GM18498 (cell line): ENCODE measurements around the gene MKLN1.
A peak's percentile ranks its signal among the peaks of the same experiment; 100 is the strongest.
"Not testable (repeated sequence)": the region's sequence is repeated elsewhere in the genome, so short reads cannot be mapped to it uniquely, and the experiment has no call there.

Source experiments
- ATAC-seq: cut with Tn5 transposase; IDR thresholded peaks from one replicate; pipeline ENCODE4 v1.9.1; 2021; ENCODE audit warnings: mild to moderate bottlenecking, moderate library complexity; ENCODE audit not compliant: unreplicated experiment

Gene MKLN1

GRCh38 chr7:131307627-131308026 is 20.0 kb upstream of the MKLN1 start:
- ATAC-seq, result no peak

GRCh38 chr7:131312838-131313237 is 14.8 kb upstream of the MKLN1 start:
- ATAC-seq, result no peak

GRCh38 chr7:131320603-131321002 is 7.1 kb upstream of the MKLN1 start:
- no peak for ATAC-seq

GRCh38 chr7:131321656-131322055 is 6.0 kb upstream of the MKLN1 start:
- no peak for ATAC-seq

- ATAC-seq, result no peak
These were observed 5.6 kb upstream of the MKLN1 start for GRCh38 chr7:131322061-131322460.

GRCh38 chr7:131322861-131323260 is 4.8 kb upstream of the MKLN1 start:
- no peak for ATAC-seq

GRCh38 chr7:131325179-131325840 is 2.4 kb upstream of the MKLN1 start:
- no peak for ATAC-seq

- no peak for ATAC-seq
These were observed 1.1 kb upstream of the MKLN1 start for GRCh38 chr7:131326576-131326975.

GRCh38 chr7:131327049-131327625 is 539 bp upstream of the MKLN1 start:
- peak; percentile 9 for ATAC-seq

- no peak for ATAC-seq
These were observed 900 bp downstream of the MKLN1 start for GRCh38 chr7:131328377-131329175.

GRCh38 chr7:131329176-131329570 is 1.5 kb downstream of the MKLN1 start:
- ATAC-seq, result no peak

- no peak for ATAC-seq
These were observed 2.6 kb downstream of the MKLN1 start for GRCh38 chr7:131330299-131330698.

- ATAC-seq, result no peak
These were observed 4.1 kb downstream of the MKLN1 start for GRCh38 chr7:131331806-131332205.

GRCh38 chr7:131332729-131333128 is 5.1 kb downstream of the MKLN1 start:
- not testable (repeated sequence) for ATAC-seq

GRCh38 chr7:131335639-131336381 is 8.1 kb downstream of the MKLN1 start:
- no peak for ATAC-seq

- ATAC-seq, result no peak
These were observed 9.3 kb downstream of the MKLN1 start for GRCh38 chr7:131336956-131337355.

- no peak for ATAC-seq
These were observed 10.5 kb downstream of the MKLN1 start for GRCh38 chr7:131338173-131338572.

- ATAC-seq, result no peak
These were observed 11.2 kb downstream of the MKLN1 start for GRCh38 chr7:131338691-131339390.

- ATAC-seq, result no peak
These were observed 14.0 kb downstream of the MKLN1 start for GRCh38 chr7:131341690-131342089.

GRCh38 chr7:131342864-131343442 is 15.3 kb downstream of the MKLN1 start:
- ATAC-seq, result no peak
